GM12801 (cell line): ENCODE results near the gene TSEN15.

Source experiments
- TF ChIP-seq, protein P1 (sequence below): IDR thresholded peaks from one replicate; pipeline ENCODE4 v1.5.1; 2011; ENCODE audit warnings: control low read depth; ENCODE audit not compliant: insufficient read length; ENCODE audit errors: extremely low read depth

Gene TSEN15

DNA sequence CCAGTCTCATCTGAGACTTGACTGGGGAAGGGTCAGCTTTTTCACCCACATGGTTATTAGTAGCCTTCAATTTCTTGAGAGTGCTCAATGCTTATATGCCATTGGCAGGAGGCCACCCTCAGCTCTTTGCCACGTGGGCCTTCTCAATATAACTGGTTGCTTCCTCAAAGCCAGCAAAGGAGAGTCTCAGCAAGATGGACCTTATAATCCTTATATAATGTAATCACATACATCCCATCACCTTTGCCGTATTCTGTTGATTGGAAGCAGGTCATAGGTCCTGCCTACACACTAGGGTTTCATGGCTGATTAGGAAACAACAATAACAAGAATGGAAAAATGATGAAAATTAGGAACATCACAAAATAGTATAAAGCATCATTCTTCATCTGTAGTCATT is 22.9 kb downstream of the TSEN15 start:
- TF ChIP-seq, protein P1, sequence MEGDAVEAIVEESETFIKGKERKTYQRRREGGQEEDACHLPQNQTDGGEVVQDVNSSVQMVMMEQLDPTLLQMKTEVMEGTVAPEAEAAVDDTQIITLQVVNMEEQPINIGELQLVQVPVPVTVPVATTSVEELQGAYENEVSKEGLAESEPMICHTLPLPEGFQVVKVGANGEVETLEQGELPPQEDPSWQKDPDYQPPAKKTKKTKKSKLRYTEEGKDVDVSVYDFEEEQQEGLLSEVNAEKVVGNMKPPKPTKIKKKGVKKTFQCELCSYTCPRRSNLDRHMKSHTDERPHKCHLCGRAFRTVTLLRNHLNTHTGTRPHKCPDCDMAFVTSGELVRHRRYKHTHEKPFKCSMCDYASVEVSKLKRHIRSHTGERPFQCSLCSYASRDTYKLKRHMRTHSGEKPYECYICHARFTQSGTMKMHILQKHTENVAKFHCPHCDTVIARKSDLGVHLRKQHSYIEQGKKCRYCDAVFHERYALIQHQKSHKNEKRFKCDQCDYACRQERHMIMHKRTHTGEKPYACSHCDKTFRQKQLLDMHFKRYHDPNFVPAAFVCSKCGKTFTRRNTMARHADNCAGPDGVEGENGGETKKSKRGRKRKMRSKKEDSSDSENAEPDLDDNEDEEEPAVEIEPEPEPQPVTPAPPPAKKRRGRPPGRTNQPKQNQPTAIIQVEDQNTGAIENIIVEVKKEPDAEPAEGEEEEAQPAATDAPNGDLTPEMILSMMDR: no peak

DNA sequence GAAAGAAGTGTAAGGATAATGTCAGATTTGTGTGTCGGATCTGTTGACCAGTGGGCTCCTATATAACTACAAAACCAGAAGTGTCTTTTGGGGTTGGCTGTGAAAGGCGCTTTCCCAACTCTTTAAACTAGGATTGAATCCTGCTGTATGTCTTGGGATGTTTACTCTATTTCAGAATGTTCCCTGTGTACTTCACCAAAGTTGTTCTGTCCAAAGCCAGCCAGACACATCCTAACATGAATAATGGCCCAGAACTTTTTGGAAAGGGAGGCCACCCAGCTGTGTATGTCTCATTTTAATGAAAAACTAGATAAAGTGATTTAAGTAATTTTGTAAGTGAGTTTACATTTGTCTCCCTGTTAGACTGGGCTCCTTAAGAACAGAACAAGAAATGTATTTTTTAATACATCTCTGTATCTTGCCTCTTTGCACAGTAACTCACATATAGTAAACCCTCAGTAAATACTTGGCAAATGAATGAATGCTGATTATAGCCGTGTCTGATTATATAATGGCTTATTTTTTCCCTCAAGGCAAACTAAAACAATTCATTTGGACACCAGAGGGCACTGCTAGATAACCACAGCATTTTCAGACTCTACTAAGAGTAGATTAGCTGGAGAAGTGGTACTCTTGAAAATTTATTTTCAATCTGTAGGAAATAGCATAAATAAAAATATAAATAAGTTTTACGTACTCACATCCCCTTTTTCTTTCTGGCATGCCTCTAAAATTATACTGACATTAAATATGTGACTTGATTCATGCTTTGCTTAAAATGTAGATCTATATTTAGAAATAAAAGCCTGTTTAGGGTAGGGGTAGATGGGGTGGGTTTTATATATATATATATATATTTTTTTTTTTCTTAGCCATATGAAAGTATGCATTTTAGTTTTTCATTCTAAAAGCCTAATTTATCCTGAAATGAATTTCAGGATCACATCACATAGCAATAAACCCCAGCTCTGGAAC is 23.8 kb downstream of the TSEN15 start:
- TF ChIP-seq, protein P1: no peak

DNA sequence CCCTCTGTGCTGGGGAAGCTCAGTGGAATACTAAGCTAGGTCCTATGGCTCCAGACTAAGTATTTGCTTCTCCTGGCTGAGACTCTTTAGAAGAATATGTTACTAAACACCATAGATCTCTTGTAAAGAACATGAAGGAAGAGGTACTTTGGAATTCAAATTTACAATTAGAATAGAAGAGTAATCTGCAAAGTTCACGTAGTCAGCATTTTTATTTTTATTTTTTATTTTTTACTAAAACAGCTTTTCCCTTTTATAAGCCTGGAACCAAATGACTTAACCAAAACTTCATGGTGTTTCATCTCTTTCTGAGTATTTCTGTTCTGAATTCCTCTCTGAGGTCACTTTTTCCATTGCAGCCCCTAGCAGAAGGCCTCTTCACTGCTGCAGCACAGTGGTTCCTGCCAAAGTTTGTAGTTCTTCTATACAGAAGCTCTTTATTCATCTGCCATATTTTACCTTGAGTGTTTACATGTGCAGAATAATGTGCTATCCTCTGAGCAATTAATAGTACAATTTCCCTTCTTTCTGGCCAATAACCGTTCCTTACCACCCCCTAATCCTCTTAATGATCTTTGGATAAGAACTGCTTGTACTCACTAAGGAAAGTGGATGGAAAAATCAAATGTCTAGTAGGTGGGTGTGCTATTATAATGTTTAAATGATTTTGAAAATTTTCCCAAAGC is 27.2 kb downstream of the TSEN15 start:
- TF ChIP-seq, protein P1: no peak

DNA sequence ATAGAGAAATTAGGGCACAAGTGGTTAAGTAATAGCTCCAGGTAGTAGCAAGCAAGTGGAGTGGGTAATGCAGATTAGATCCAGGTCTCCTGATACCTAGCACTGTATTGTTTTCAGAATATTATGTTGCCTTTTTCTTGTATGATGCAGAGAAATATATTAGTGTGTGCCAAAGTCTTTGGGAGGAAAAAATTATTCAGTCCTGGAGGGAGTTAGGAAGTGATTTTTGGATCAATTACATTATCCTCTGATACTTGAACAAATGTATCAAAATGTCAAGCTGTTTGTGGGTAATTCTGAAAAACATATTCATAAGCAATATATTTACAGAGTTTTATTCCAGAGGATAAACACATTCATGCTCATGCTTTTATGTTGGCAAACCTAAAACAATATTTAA is 28.8 kb downstream of the TSEN15 start:
- TF ChIP-seq, protein P1: no peak

DNA sequence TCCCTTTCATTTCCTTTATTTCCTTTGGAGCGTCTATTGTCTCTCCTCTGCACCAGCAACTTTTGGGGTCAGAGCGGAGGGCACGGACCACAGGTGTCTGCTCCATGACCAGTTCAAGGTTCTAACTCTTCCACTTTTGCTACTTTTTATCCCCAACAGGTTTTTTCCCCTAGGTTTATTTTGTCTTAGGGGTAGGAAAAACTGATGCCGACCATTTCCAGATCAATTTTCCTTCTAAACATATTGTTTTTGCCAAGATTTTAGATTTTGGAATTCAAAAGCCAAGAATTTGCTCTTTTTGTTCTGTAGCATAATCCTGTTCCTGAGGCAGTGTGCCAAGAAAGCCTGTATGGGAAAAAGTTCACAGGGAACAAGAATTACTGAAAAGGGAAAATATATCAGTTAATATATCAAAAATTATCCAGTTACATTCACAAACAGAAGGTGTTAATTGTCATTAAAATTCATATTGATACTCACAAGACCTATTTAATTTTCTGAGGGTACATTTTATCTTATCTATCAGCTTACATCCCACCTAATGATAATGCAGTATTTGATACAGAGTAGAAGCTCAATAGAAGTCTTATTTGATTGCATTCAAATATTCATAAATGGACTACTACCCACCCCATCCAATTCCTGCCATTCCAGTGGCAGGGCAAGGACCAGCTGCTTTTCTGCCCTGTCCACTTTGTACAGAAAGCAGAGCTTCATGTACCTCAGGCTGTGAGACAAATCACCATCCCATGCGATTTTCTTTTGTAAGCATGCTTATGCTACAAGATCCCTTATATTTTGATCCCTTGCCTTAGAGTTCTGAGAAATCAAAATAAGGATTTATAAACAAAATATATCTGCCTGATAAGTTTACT is 31.2 kb downstream of the TSEN15 start:
- TF ChIP-seq, protein P1: no peak

DNA sequence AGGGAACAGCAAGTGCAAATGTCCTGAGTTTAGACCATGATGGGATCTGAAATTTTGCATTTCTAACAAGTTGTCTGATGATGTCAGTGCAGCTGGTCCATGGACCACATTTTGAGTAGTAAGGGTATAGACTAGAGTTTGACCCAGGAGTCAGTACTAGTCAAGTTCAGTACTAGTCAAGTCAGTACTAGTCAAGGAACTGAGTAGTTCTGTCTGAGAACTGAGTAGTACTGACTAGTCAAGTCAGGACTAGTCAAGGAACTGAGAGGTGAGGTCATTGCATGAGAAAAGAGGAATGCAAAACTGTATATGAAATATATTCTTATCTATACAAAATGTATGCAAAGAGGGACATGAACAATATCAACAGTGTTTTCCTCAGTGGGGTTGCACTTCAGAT is 34.1 kb downstream of the TSEN15 start:
- TF ChIP-seq, protein P1: no peak

DNA sequence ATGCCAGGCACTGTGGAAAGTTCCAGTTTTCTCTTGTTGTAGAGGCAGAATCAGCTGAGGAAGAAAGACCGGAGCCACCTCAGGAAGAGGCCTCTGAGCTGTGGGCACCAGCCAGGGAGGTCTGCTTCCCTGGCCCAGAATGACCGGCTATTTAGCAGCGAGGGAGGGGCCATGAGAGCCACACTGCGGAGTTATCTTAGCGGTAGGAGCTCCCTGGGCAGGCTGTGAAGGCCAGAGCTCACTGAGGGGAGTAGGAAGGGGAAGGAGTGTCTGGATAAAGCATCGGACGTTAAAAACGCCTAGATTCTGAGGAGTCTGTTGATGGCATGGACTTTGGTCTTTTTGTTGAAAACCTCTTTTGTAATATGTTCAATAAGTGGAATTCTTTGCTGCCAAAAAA is 36.5 kb downstream of the TSEN15 start:
- TF ChIP-seq, protein P1: no peak
